Prostate gland (tissue), 2 donors: ENCODE results near the gene NTM. TPM values are rescaled to one million over a fixed set of nuclear protein-coding genes. Genes with fewer than 3 reads are reported as not detected.

ENCODE experiments used
- DNase-seq: peaks from one replicate; pipeline ENCODE4 v3.0.0-alpha.2; 2019; ENCODE audit warnings: low spot score
- H3K27ac ChIP-seq, 2 donors: fragments of 200-600 bp; sonication (generic); 2 replicates each; pipeline ENCODE4 v1.5.1; 2017 to 2019
- H3K27me3 ChIP-seq: fragments of 200-600 bp; sonication (generic); replicated peaks from 2 replicates; pipeline ENCODE4 v1.5.1; 2019; ENCODE audit not compliant: insufficient read depth
- H3K36me3 ChIP-seq, 2 donors: fragments of 200-600 bp; sonication (generic); 1 replicate in 1 of 2; 2 replicates in 1 of 2; pipeline versions ENCODE4 v1.5.1 to v1.8.1; 2017 to 2019
- H3K4me1 ChIP-seq: fragments of 200-600 bp; sonication (generic); replicated peaks from 2 replicates; pipeline ENCODE4 v1.5.1; 2019
- H3K4me3 ChIP-seq, 2 donors: fragments of 200-600 bp; sonication (generic); 2 replicates each; pipeline ENCODE4 v1.5.1; 2017 to 2019
- H3K9me3 ChIP-seq: fragments of 200-600 bp; sonication (generic); 2 replicates; pipeline ENCODE4 v1.5.1; 2017
- CTCF ChIP-seq, 4 experiments: fragments of 200-600 bp in 2 of 4; fragments of 450-650 bp in 2 of 4; sonication (generic) in 2 of 4; IDR thresholded peaks; 1 replicate in 3 of 4; 2 replicates in 1 of 4; pipeline ENCODE4 v1.5.1; 2016 to 2019; ENCODE audit warnings: antibody characterized with exemption in 4 of 4, mild to moderate bottlenecking in 2 of 4, moderate library complexity in 2 of 4
- POLR2A ChIP-seq: fragments of 450-650 bp; IDR thresholded peaks from one replicate; pipeline ENCODE4 v1.6.1; 2016; ENCODE audit warnings: antibody characterized with exemption, mild to moderate bottlenecking
- POLR2AphosphoS5 ChIP-seq: sonication (generic); formaldehyde crosslinking; IDR thresholded peaks from one replicate; pipeline ENCODE4 v1.6.1; 2017; ENCODE audit warnings: antibody characterized with exemption
- WGBS: methylation state at CpG from one replicate; pipeline ENCODE4 v1.1.5; 2018; 5-methylcytosine and 5-hydroxymethylcytosine counted together
- intact Hi-C: fragments of 100-400 bp; cut with DNase I; formaldehyde crosslinking; loops from one replicate; pipeline ENCODE4 v1.14.2; 2022
- total RNA-seq, 2 donors: library from RNA; depleted of rRNA; stranded (reverse); fragments of >200 nt; gene quantifications; one replicate each; pipeline ENCODE4 v1.1.0, GENCODE V29; 2016

The NTM gene
- total RNA-seq, 2 donors from 2014 or later: 7.4 TPM; not detected in 1

DNA sequence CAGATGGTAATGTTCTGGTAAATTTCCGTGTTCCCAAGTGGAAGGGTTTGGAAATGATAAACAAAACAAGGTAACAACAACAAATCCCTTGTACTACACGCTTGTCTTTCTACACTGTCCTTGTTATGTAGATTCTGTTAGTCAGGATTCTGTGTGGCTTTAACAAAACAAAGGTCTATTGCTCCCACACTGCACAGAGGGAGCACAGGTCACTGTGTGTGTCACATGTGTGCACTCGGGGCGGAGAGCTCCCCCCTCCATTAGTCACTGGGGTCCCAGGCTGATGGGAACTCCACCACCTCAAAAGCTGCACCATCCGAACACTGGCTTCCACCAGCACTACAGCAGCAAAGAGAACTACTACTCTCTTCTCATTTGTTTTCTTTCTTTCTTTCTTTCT, 227.9 kb downstream of the NTM start:
- intact Hi-C loops: no loop called here
- no peaks in the 10 kb centered on the region for H3K36me3 ChIP-seq
- H3K27me3 ChIP-seq: no peaks in the 10 kb centered on the region
- H3K4me1 ChIP-seq: no peaks in the 10 kb centered on the region
- no peaks in the 10 kb centered on the region for H3K9me3 ChIP-seq
- no peak overlapping the region for H3K27ac ChIP-seq
- H3K4me3 ChIP-seq: no peak overlapping the region
- DNase-seq: no peak
- TF ChIP-seq CTCF (IDR thresholded peaks at IDR 0.05): no peak
- no peak for TF ChIP-seq POLR2AphosphoS5
- TF ChIP-seq POLR2A: no peak
- 90% methylated on average over 5 of the region's 5 CpGs for WGBS

GRCh38 chr11:131599285-131599684, 228.9 kb downstream of the NTM start:
- H3K4me3 ChIP-seq: no peak overlapping the region
- H3K36me3 ChIP-seq: no peaks in the 10 kb centered on the region
- H3K27me3 ChIP-seq: no peaks in the 10 kb centered on the region
- DNase-seq: no peak
- H3K27ac ChIP-seq: no peak overlapping the region
- WGBS: 77% methylated on average over 8 of the region's 8 CpGs
- TF ChIP-seq CTCF (IDR thresholded peaks at IDR 0.05) (no peak), POLR2A (no peak), POLR2AphosphoS5 (no peak)
- no peaks in the 10 kb centered on the region for H3K4me1 ChIP-seq
- intact Hi-C loops: no loop called here
- H3K9me3 ChIP-seq: no peaks in the 10 kb centered on the region

DNA sequence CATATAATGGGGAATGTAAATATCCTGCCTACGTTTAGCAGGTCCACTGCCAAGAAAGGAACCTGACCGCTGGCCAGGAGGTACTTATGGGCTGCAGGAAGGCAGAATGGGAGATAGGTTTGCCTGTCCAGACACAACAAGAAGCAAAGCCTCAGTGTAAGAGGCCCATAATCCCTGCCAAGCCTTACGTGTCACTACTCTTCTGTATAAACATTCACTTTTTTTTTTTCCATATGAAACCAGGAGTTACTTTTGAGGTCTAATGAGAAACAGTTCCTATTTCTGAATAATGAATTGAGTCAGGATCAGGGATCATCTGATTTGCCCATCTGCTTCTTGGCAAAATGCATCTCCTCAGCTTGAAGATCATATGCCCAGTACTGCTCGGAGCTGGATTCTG, 230.2 kb downstream of the NTM start:
- Histone ChIP-seq H3K4me1 (no peaks in the 10 kb centered on the region), H3K36me3 (no peaks in the 10 kb centered on the region), H3K9me3 (no peaks in the 10 kb centered on the region), H3K4me3 (no peak overlapping the region), H3K27ac (no peak overlapping the region), H3K27me3 (no peaks in the 10 kb centered on the region)
- 25% methylated on average over 4 of the region's 4 CpGs for WGBS
- TF ChIP-seq POLR2A (no peak), CTCF (IDR thresholded peaks at IDR 0.05) (no peak), POLR2AphosphoS5 (no peak)
- intact Hi-C loops: no loop called here
- no peak for DNase-seq

DNA sequence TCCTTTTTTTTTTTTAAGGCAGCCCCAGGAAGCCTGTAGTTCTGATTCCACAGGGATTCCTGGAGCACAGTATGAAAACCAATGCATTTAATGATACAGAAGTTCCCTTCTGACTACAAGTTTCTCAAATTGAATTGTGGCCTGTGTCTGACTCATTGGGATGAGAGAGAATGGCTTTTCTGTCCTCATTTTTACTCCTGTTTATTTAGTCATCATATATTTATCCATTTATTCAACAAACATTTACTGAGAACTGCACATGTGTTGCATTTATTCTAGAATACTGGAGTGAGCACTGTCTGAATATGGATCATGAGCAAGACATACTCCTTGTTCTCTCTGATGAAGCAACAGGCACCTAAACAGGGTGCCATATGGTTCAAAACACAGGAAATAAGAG, 231.2 kb downstream of the NTM start:
- TF ChIP-seq POLR2AphosphoS5 (no peak), POLR2A (no peak), CTCF (IDR thresholded peaks at IDR 0.05) (no peak)
- H3K4me1 ChIP-seq: no peaks in the 10 kb centered on the region
- no peaks in the 10 kb centered on the region for H3K9me3 ChIP-seq
- no peak overlapping the region for H3K4me3 ChIP-seq
- H3K27ac ChIP-seq: no peak overlapping the region
- H3K36me3 ChIP-seq: no peaks in the 10 kb centered on the region
- intact Hi-C loops: no loop called here
- no peak for DNase-seq
- H3K27me3 ChIP-seq: no peaks in the 10 kb centered on the region

- Histone ChIP-seq H3K4me3 (no peak overlapping the region), H3K36me3 (no peaks in the 10 kb centered on the region), H3K27me3 (no peaks in the 10 kb centered on the region), H3K9me3 (no peaks in the 10 kb centered on the region), H3K27ac (no peak overlapping the region), H3K4me1 (no peaks in the 10 kb centered on the region)
- TF ChIP-seq CTCF (IDR thresholded peaks at IDR 0.05): no peak
- TF ChIP-seq POLR2A: no peak
- no peak for TF ChIP-seq POLR2AphosphoS5
- intact Hi-C loops: no loop called here
- WGBS: 97% methylated on average over 2 of the region's 2 CpGs
- no peak for DNase-seq
Measured at GRCh38 chr11:131602431-131602830, 232.0 kb downstream of the NTM start.
